Measurements from ENCODE around the gene TRPM3.

DNA sequence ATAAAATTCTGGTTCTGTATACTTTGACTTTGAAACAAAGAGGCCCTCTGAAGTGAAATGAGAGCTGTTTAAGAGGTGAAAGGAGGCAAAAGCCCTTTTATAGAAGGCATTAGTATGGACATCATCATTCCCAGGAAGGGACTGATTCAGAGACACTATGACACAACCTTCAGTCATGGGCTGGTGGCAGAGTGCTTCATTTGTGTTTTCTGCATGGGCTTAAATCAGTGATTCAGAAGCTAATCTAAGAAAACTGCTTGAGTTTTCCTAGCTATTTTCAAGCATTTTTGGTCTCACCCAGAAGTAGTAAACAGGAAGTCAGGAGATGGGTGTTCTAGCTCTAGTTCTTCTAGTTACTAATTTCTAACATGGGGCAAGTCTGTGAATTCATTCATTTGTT lies 288.9 kb downstream of the TRPM3 start:
- TF ChIP-seq ETS1 (conservative IDR thresholded peaks at IDR 0.05; ENCODE audit: control insufficient read depth, low read depth, low read length): no peak
- TF ChIP-seq ZNF253 (CRISPR knock-in tag; conservative IDR thresholded peaks at IDR 0.05): no peak
- TF ChIP-seq, protein P1, sequence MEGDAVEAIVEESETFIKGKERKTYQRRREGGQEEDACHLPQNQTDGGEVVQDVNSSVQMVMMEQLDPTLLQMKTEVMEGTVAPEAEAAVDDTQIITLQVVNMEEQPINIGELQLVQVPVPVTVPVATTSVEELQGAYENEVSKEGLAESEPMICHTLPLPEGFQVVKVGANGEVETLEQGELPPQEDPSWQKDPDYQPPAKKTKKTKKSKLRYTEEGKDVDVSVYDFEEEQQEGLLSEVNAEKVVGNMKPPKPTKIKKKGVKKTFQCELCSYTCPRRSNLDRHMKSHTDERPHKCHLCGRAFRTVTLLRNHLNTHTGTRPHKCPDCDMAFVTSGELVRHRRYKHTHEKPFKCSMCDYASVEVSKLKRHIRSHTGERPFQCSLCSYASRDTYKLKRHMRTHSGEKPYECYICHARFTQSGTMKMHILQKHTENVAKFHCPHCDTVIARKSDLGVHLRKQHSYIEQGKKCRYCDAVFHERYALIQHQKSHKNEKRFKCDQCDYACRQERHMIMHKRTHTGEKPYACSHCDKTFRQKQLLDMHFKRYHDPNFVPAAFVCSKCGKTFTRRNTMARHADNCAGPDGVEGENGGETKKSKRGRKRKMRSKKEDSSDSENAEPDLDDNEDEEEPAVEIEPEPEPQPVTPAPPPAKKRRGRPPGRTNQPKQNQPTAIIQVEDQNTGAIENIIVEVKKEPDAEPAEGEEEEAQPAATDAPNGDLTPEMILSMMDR (IDR thresholded peaks at IDR 0.05 in 2 of 3, conservative IDR thresholded peaks at IDR 0.05 in 1 of 3; ENCODE audit: insufficient read depth in 2 of 3, low read depth in 1 of 3, low read length in 3 of 3): no peak
- TF ChIP-seq ZNF121 (CRISPR knock-in tag; conservative IDR thresholded peaks at IDR 0.05): no peak
- TF ChIP-seq POLR2A (conservative IDR thresholded peaks at IDR 0.05): no peak
- TF ChIP-seq PML (IDR thresholded peaks at IDR 0.05; ENCODE audit: low read length): no peak
- no peak for TF ChIP-seq EP300 (IDR thresholded peaks at IDR 0.05; ENCODE audit: low read length)
- no peak for TF ChIP-seq THRA (IDR thresholded peaks at IDR 0.05)
- TF ChIP-seq FOS (IDR thresholded peaks at IDR 0.05; ENCODE audit: extremely low read depth, insufficient read length): no peak
- no peak for TF ChIP-seq RBM22 (IDR thresholded peaks at IDR 0.05; ENCODE audit: low read depth, low read length, poor library complexity, severe bottlenecking)
- no peak for TF ChIP-seq SIX5 (IDR thresholded peaks at IDR 0.05; ENCODE audit: borderline replicate concordance in 1 of 2, insufficient read depth in 1 of 2, low read depth in 1 of 2, low read length in 2 of 2)
- TF ChIP-seq GABPB1 (CRISPR knock-in tag; IDR thresholded peaks at IDR 0.05): no peak
- TF ChIP-seq, protein P2, sequence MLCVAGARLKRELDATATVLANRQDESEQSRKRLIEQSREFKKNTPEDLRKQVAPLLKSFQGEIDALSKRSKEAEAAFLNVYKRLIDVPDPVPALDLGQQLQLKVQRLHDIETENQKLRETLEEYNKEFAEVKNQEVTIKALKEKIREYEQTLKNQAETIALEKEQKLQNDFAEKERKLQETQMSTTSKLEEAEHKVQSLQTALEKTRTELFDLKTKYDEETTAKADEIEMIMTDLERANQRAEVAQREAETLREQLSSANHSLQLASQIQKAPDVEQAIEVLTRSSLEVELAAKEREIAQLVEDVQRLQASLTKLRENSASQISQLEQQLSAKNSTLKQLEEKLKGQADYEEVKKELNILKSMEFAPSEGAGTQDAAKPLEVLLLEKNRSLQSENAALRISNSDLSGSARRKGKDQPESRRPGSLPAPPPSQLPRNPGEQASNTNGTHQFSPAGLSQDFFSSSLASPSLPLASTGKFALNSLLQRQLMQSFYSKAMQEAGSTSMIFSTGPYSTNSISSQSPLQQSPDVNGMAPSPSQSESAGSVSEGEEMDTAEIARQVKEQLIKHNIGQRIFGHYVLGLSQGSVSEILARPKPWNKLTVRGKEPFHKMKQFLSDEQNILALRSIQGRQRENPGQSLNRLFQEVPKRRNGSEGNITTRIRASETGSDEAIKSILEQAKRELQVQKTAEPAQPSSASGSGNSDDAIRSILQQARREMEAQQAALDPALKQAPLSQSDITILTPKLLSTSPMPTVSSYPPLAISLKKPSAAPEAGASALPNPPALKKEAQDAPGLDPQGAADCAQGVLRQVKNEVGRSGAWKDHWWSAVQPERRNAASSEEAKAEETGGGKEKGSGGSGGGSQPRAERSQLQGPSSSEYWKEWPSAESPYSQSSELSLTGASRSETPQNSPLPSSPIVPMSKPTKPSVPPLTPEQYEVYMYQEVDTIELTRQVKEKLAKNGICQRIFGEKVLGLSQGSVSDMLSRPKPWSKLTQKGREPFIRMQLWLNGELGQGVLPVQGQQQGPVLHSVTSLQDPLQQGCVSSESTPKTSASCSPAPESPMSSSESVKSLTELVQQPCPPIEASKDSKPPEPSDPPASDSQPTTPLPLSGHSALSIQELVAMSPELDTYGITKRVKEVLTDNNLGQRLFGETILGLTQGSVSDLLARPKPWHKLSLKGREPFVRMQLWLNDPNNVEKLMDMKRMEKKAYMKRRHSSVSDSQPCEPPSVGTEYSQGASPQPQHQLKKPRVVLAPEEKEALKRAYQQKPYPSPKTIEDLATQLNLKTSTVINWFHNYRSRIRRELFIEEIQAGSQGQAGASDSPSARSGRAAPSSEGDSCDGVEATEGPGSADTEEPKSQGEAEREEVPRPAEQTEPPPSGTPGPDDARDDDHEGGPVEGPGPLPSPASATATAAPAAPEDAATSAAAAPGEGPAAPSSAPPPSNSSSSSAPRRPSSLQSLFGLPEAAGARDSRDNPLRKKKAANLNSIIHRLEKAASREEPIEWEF (CRISPR knock-in tag; IDR thresholded peaks at IDR 0.05): no peak
- TF ChIP-seq TFAP4 (CRISPR knock-in tag; IDR thresholded peaks at IDR 0.05; ENCODE audit: borderline replicate concordance): no peak

Data from K562 (cell line).